HG03066 (cell line): Measurements from ENCODE around the gene FOXRED2.
"Not testable (repeated sequence)": the region's sequence is repeated elsewhere in the genome, so short reads cannot be mapped to it uniquely, and the experiment has no call there.

Experiments
- ATAC-seq: cut with Tn5 transposase; IDR thresholded peaks from one replicate; pipeline ENCODE4 v1.9.1; 2021; ENCODE audit warnings: low read depth; ENCODE audit not compliant: unreplicated experiment

The FOXRED2 gene

DNA sequence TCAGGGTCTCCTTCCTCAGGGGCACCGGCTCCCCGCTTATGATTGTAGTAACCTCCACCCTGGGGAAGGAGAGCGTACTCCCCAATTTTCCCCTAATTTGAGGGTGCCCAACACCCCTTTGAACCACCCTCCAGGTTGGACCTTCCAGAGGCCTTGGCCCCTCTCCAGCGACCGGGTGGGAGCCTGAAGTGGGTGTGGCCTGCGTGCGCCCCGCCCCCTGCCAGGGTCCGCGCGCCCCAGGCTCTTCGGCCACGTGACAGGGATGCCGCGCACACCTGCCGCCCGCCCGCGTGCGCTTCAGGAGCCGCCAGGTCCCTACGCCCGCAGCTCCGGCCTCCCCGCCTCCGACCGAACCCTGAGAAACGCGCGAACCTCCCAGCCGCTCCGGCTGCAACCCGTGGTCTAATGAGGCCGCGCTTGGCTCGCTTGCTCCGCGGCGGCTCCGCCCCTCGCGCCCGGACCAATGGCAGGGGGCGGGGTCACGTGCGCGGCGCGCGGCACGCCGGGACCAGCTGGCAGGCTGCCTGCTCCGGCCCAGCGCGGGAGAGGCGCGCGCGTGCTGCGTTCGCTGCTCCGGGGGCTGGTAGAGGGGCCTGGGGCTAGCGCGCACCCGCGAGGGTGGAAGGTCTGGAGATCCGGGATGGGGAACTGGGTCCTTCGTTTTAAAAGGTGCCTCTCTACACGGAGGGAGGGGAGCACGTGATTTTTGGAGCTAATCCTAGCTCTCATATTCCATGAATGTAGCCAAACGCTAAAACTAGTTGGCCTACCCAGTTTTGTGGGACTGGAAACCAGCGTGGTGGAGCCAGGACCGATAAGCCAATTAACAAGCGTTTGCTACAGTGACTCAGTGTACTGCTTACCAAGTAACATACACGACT, at the start of gene FOXRED2:
Gene FOXRED2 (minus strand): TSS at position 404 of the 881 bp plus-strand sequence. CDS start 618 bp downstream, outside the sequence.
- no peak for ATAC-seq

GRCh38 chr22:36554098-36554497, 47.3 kb upstream of the FOXRED2 start:
- ATAC-seq = no peak

GRCh38 chr22:36552289-36552688, 45.4 kb upstream of the FOXRED2 start:
- no peak for ATAC-seq

- ATAC-seq = no peak
Observed at GRCh38 chr22:36550701-36551495, 44.1 kb upstream of the FOXRED2 start.

DNA sequence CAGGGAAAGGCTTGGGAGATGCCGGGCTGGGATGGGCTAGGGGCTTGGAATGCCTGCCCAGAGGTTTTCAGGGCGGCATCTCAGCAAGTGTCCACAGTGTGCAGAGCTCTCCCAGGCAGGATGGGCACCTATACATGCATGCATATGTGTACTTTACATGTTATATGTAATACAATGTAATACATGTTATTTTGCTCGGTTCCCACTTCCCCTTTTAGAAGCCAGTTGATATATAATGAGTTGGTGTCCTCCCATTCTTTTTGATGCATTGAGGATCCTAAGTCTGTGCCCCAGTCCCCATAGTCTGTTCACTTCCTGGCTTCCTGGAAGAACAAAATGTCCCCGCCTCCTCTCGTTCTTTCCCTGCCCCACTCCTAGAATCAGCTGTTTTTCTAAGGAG, 42.2 kb upstream of the FOXRED2 start:
- ATAC-seq = no peak

- ATAC-seq = no peak
Observed at GRCh38 chr22:36548606-36549005, 41.8 kb upstream of the FOXRED2 start.

DNA sequence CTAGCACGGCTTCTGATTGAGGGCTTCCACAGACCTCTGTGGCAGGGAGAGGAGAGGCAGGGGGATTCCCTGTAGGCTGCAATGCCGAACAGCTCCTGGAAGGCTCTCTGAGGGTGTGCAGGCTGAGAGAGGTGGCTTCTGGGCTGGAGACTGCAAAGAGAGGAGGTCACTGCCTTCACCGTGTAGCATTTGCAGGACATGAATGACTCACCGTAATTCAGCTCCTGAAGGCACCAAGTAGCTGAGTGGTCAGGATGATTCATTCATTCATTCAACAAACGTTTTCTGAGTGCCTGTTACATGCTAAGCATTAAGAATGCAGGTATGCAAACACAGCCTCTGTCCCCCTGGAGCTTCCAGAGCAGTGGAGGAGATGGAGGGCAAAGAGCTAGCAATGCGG, 40.1 kb upstream of the FOXRED2 start:
- ATAC-seq = no peak

DNA sequence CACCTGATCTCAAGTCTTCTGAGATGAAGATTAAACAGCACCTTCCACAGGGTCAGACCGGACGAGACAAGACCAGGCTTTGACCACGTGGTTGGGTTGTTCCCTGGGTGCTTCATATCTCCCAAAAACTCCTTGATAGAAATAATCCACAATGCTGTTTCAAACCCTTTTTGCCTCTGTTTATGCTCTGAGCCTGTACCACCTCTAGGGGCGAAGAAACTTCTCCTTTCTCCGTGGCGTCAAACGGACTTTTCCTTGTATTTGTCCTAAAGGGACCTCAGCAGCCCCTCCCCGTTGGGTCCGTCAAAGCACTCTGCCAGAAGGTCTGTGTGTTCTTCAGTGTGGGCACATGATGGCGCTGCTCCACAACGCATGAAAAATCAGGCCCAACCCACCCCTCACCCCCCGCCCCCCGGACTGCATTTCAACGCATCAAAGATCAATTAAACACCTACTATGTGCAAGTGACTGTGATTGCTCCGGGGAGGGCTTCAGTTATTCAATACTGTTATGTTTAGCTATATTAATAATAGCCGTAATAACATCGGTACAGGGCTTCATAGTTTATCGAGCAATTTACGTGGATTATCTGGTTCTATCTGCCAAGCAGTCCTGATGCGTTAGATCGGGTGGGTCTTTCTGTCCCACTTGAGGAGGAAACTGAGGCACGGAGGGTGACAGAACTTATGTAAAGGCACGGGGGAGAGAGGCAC, 39.4 kb upstream of the FOXRED2 start:
- ATAC-seq = no peak

DNA sequence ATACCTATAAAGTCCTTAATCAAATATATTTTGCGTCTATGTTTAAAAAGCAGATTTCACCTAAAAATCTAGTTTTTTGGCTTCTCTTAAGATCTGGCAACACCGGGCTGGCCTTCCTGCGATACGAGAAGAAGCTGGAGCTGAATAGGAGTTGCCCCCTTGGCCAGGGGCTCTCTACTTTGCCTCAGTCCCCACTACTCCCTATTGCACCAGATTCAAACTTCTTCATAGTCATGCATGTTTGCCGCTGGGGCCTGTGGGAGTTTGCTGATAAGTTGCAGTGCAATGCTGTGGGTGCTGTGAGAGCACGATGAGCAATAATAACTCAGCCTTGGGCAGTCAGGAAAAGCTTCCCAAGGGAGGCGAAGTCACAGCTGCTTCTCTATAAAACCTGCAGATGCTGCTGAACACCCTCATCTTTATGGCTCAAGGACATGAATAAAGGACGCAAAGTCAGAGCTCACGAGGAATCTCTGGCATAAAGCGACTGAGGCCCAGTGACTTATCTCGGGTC, 37.3 kb upstream of the FOXRED2 start:
- no peak for ATAC-seq

GRCh38 chr22:36541831-36542411, 35.1 kb upstream of the FOXRED2 start:
- no peak for ATAC-seq

DNA sequence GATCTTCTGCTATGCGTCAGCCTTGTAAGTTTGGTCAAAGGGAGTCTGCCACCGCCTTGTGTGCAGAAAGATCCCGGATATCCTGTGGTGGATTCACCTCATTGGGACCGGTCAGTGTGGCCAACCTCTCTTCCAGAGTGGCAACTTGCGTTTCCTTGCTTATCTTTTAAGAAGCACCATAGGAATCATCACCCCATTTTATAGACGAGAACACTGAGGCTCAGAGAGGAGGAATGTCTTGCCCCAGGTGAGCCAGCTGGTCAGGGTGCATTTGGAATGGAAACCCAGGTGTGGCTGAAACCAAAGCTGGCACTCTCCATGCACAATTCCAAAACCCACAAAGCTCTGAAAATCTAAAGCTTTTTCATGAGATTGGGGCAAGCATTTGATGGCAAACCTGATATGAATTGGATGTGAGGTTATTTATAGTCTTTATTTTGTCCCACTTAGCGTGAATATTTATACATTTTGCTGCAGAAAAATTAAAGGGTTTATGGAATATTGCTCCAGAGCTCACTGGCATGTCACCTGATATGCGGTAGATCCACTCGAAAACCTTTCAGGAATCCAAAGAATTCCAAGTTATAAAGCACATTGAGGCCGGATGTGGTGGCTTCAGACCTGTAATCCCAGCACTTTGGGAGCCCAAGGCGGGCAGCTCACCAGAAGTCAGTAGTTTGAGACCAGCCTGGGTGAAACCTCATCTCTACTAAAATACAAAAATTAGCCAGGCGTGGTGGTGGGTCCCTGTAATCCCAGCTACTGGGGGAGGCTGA, 34.2 kb upstream of the FOXRED2 start:
- no peak for ATAC-seq

GRCh38 chr22:36538529-36538928, 31.7 kb upstream of the FOXRED2 start:
- ATAC-seq = no peak

- no peak for ATAC-seq
Observed at GRCh38 chr22:36536717-36537116, 29.9 kb upstream of the FOXRED2 start.

DNA sequence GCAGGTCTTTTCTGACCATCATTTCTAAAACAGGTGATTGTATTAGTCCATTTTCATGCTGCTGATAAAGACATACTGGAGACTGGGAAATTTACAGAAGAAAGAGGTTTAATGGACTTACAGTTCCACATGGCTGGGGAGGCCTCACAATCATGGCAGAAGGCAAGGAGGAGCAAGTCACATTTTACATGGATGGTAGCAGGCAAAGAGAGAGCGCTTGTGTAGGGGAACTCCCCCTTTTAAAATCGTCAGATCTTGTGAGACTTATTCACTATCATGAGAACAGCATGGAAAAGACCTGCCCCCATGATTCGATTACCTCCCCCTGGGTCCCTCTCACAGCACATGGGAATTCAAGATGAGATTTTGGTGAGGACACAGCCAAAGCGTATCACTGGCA, 26.5 kb upstream of the FOXRED2 start:
- ATAC-seq = not testable (repeated sequence)

DNA sequence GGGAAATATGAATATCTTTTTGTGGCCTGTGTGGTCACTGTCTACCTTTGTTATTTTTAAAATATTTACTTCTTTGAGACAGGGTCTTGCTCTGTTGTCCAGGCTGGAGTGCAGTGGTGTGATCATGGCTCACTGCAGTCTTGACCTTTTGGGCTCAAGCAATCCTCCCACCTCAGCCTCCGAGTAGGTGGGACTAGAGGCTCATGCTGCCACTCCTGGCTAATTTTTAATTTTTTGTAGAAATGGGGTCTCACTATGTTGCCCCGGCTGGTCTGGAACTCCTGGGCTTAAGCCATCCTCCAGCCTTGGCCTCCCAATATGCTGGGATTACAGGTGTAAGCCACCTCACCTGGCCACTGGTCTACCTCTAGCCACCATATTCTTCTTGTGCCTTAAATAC, 25.6 kb upstream of the FOXRED2 start:
- no peak for ATAC-seq

DNA sequence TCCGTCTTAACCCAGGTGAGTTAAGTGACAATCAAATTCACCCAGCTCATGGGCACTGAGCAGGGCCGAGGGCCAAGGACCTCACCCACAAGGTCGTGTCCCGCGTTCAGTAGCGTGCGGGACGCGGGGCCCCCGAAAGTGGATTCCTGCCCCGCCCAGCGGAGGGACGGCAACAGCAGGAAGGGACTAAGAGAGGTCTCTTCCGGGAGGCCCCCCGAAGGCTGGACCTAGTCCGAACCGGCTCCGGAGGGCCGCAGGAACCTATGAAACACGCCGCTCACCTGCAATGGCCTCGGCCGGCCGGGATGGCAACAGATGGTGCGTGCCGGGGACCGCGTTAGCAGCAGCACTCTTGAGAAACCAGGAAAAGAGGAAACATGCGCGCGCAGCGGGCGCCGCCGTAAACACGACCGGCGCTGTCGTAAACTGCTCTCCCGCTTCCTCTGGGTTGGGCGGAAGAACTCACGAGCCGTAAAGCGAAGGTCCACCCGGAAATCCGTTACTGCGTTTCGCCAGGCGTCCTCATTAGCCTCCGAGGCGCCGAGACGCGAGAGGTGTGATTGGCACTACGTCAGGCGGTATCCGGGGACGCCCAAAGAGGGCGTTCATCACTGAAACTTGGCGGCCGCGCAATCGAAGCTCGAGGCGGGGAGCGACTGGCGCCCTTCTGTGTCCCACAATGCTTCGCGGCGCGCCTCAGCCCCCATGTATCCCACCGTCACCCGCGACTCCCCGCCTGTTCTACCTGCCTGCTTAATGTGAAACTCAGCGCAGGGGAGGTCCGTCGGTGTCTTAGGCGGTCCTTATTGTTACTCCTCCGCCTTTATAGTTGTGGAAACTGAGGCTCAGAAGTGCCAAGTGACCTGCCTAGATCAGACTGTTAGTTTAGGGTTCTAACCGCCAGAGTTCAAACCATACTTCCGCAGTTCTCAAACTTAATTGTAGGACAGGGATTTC, 22.2 kb upstream of the FOXRED2 start, which contains the start of gene EIF3D:
Gene EIF3D (minus strand): TSS at position 372 of the 957 bp plus-strand sequence. CDS start 3,045 bp downstream, outside the sequence.
- peak; percentile 96 for ATAC-seq

DNA sequence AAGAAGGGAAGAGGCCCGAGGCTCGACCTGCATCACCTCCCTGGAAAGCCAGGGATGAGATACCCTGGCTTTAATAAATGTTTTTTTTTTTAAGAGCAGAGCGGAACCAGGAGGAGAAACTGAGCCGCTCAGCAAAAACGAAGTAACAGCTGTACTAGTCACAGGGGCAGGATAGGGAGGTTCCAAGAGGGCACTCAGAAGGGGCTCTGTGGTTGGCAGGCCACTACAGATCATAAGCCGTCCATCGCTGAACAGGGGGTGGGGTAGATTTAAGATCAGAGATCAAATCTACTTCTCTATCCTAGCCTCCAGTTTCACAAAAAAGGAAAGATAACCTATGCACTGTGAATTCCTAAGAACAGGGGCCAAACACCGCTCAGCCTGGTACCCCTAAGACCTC, 21.5 kb upstream of the FOXRED2 start:
- ATAC-seq = no peak

GRCh38 chr22:36522662-36523061, 15.8 kb upstream of the FOXRED2 start:
- ATAC-seq = no peak
